COLO668 (cell line): ENCODE data around the gene KRT75.
A peak's percentile ranks its signal among the peaks of the same experiment; 100 is the strongest.

ENCODE experiments used
- DNase-seq: peaks from one replicate; lab custom pipeline; 2025; ENCODE audit not compliant: unreplicated experiment; lab: John Stamatoyannopoulos, UW

Gene KRT75

DNA sequence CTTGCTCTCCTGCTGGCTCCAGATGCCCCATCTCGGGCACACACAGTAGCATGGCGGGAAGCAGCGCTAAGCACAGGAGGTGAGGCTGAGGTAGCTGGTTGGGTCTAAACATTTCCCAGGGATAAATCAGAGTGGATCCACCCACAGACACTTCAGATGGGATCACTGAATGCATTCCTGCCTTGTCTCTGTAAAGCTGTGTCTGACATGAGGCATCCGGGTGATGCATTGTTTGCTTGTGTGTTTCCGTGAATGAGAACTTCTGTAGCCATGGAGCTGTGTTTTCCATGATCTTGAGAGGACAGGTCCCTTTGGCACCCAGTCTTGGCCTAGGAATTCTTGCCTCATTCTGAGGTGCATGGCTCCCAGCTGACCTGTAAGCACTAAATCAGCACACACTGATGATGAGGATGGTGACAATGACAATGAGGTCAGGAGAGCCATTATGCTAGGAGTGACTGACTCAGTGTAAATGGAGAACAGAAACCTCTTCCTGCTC is 6.7 kb upstream of the KRT75 start:
- DNase-seq = peak; percentile 7

DNA sequence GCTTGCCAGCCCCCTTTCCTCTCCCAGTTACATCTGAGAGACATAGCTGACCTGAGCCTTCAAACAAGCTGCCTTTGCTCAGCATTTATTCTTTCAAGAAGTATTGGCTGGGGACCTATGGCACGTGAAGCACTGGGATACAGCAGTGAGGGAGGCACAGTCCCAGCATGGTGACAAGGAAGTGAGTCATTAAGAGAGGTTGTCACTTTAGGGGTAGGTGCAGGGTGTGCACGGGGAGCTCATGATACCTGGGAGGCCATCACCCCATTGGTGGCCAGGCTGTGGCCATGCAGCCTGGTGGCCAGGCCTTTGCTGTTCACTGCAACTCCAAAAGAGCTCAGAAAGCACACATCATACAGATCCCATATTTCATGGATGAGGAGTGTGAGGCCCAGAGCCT is 5.7 kb upstream of the KRT75 start:
- no peak for DNase-seq

DNA sequence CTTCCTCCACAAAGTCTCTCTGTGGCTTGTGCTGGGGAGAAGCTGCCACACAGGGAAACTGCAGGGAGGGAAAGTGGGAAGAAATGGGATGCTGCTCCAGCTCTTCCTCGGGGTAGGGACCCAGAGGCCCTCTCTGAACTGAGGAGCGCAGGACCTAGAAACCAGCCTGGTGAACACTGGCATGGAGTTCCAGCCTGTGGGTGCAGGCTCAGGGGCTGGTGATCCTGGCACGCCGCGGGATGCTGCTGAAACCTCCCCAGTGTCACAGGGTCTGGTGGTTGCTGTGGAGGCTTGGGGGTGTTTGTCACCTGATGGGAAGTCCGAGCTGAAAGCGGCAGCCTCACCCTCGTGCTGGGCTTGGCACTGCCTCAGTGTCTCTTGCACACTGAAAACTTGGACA is 5.2 kb upstream of the KRT75 start:
- no peak for DNase-seq

DNA sequence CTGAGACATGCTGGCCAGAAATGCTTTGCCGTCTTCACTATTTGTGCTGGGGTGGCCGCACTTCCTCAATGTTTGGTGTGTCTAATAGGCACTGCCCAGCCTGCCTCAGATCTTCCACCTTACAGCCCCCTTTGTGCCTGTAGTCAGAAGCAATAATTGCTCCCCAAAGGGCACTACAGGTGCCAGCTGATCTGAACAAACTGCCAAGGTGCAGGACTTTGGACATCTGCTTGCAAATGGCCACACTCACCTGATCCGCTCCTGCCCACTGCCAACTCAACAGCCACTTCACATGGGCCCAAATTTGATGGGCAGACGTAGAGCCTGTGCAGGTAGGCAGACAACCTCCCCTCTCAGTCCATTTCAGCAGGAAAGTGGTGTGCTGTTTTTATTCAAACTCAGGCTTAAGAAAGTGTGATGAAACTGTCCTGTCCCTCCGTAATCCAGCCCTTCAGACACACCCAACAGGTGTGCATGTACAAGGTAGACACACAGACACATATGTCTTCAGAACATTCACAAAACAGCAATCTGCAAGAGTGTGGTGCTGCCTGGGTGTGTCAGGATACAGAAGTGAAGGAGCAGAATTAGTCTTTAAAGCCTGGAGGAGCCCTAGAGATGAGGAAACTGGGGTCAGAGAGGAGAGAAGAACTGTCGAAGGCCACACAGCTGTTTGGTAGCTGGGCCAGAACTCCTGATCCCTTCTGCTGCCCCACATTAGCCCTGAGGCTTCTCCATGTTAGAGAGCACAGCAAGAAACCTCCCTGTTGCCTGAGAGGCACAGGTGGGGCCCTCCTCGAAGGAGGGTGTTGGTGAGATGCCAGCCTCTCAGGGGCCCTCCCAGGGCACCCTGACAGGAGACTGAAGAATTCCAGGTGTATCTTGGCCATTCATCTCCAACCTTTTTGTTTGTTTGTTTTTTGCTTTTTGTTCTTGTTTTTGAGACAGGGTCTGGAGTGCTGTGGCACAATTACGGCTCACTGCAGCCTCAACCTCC is 4.4 kb upstream of the KRT75 start:
- DNase-seq = no peak

DNA sequence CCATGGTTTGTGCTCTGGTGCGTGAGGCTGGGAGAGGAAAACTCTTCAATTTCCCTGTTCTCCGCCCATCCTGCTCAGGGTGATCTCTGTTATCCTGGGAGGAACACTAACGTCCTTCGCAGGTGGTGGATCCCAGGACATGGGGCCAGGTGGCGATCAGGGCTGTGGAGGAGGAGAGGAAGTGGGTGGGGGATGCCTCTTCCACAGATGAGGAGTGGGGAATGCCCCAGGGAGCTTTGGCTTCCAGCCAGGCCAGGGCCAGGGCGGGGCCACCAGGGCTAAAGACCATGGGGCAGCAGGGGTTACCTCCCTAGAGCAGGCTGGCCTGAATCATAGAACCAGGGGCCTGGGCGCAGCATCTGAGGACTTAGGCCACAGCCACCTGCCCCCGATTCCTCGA is 3.3 kb upstream of the KRT75 start:
- DNase-seq = peak; percentile 59

DNA sequence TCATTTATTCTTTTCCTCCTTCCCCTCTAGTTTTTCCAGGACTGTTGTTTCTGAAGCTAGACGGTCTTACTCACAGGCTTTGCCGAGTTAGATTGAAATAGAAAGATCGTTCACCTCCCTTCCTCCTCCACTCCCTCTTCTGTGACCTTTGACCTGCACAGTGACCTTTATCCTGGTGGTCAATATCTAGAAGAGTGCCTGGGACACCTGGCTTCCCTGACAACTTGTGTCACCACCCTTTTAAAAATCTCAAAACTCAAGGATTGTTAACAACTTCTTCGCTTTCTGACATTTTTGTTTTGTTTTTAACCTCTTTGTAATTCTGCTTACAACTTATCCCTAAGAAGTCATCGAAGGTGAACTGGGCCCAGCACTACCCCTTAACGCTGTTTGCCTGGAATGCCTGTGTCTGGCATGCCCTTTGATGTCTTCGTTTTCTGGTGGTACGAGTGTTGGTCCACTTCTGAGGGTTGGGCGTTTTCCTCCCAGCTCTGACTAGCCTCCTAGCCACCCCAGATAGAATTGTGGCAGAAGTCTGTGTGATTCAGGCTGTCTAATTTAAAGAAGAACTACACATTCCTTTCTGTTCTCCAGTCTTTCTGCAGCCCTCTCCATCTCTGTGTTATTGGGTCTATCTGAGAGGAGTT is 2.8 kb upstream of the KRT75 start:
- no peak for DNase-seq

DNA sequence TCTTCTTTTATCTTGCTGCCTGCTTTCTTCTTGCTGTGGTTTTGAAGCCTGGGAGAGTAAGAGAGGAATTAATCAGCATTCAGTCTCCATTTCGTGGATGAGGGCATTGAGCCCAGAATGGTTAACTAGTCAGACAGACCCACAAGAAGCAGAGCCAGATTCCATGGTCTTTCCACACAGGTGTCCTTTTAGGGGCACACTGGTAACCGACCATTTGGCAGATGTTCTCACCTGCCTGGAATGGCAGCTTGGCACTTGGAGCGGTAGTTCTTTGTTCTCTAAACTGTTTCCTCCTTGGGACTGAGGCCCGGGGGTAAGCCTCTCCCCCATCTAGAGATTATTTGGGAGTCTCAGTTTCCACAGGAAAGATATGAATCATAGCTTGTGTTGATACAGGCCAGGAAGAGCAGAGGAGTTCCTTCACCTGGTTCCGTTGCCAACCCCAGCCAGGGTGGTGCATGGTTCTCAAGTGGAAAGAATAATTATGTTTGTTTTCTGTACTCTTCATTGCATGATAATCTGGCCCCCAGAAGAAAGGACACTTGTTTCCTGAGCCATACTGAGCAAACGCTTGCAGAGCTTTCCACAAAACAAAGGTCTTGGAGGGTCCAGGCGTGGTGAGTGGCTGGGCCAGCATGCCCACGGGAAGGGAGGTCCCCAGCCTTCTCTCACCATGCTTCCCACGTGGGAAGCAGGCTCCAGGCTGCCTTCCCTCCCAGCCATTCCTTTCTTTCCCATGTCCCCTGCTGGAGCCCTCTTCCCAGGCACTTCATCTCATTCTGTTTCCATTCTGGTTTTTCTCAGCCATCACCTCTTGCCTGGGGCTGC is 2.0 kb upstream of the KRT75 start:
- DNase-seq = no peak

DNA sequence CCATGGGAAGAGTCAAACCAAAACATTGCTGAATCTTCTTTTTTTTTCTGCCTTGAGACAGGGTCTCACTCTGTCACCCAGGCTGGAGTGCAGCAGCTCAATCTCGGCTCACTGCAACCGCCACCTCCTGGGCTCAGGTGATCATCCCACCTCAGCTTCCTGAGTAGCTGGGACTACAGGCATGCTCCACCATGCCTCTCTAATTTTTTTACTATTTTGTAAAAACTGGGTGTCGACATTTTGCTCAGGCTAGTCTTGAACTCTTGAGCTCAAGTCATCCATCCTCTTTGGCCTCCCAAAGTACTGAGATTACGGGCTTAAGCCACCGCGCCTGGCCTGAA is 1.5 kb upstream of the KRT75 start:
- no peak for DNase-seq

DNA sequence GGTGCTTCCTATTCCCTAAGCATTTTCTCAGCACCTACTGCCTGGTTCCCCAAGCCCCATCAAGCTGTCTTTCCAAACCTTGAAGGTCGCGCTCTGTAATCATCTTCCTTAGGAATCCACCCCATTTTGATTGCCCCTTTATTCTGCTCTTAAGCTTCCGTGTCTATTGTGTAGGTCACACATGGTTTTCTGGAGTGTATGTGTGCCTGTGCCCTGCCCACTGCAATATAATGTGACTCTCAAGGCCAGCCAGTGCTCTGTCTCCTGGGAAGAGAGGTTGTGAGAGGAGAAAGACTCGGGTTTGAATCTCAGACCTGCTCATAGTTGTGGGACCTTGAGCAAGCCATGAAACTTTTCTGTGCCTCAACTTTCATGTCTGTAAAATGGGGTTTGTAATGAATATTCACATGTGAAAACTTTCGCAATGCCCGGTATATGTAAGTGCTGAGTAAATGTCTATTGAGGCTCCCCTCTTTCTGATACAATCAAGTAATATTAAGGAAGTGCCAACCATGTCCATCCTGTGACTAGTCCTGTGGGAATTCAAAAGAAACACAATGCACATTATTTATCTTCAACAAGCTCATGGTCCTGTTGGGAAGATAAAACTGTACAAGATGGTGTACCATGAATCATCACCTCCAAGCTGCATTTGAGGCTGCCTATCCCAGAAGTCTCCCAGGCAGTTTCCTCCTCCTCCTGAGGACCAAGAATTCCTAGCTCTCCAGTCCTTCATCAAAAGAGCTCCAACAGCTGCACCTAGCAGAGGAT is 774 bp upstream of the KRT75 start:
- DNase-seq = no peak

DNA sequence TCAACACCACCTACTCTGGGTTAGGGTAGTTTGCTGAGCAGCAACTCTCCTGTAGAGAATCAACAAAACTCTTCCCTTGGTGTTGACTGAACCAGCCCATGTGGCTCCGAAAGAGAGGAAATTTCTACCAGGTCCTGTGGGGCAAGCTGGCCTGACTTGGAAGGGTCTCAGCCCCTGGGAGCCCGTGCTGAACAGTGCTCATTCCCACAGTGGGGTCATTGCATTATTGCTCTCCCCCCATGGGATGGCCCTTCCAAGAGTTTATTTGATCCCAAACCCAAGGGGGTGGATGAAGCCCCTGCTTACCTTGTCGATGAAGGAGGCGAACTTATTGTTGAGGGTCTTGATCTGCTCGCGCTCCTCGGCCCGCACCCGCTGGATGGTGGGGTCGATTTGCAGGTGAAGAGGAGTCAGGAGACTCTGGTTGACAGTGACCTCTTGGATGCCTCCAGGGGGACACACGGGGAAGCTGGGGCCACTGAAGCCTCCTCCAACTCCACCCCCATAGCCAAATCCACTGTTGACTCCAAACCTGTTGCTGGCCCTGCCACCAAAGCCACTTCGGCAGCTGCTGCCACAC is 580 bp downstream of the KRT75 start:
- no peak for DNase-seq

DNA sequence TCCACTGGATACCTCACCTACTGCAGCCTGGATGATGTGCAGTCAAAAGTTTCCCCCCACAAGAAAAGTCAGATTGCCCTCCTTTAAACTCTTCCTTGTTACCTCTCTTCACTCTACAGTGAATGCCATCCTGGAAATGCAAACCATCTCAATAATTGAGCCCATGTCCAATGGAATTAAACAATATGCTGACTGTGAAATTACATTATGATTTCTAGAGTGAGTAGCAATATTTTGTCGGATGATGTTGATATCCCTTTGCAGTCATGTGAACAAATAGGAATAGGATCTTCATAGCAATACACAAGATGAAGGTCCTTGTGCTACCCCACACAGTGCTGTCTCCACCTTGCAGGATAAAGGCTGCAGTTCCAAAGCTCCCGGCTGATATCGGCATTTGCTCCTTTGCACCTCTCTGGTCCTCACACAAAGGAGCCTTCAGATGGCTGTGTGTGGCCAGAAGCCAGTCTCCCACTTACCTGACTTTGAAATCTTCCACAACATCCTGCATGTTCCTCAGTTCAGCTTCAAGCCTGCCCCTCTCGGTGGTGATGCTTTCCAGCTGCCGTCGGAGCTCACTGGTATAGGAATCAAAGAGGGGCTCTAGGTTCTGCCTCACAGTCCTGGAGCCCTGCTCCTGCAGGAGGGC is 1.5 kb downstream of the KRT75 start:
- DNase-seq = no peak

DNA sequence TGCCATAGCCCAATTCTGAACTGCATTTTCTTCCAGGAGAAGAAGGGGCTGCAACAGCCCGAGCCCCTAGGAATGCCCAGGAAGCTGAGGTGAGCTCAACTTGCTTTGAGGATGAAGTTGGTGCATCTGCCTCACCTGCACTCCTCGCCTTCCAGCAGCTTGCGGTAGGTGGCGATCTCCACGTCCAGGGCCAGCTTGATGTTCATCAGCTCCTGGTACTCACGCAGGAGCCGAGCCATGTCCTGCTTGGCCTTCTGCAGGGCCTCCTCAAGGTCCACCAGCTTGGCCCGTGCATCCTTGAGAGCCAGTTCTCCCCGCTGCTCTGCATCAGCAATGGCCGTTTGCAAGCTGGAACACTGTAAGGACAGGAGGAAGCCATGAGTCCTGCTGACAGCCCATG is 6.0 kb downstream of the KRT75 start:
- no peak for DNase-seq

DNA sequence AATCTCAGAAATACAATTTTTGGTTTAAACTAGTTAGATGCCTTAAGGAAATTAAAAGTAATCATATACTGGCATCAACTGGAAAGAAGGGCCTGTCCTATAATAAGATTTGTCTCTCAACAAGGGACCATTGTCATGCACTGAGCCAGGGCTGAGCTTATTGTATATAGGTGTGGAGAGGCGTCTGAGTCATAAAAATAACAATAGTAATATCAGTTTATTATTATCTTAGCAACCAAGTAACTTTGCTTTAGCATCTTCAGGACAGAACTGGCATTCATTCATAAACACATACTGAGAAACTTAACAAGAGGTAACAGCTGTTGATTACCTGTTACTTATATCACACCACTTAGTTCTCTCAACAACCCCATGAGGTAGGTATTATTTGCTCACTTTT is 7.1 kb downstream of the KRT75 start:
- no peak for DNase-seq

DNA sequence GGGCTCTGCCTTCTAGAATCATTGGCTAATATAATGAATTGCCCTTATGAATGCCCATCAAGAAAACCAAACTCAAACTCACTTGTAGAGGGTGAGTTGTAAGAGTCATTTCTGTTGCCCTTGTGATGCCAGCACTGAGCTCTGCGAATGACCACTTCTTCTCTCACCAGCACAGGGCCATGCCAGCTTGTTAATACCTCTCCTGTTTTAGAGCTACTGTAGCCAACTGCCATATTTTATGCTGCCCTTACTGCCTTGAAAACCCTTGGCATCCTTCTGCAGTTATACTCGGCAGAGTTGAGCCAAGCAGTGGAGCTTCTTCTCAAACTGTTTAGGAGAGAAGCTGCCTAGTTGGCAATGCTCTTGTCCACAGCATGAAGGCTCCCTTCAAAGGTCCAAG is 8.1 kb downstream of the KRT75 start:
- DNase-seq = no peak

DNA sequence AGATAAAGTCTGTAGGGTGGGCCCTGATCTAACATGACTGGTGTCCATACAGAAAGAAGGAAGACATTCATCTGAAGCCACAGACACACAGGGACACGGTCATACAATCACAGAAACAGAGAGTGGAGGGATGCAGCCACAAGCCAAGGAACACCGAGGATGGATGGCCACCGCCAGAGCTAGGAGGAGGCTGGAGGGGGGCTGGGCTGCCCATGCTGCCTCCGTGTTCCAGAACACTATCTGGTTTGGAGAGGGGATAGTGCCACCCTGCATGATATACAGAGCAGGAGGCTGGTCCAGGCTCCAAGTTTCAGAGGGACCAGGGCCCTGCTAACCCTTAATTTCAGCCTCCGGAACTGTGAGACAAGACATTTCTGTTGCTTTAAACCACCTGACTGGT is 8.7 kb downstream of the KRT75 start:
- no peak for DNase-seq

DNA sequence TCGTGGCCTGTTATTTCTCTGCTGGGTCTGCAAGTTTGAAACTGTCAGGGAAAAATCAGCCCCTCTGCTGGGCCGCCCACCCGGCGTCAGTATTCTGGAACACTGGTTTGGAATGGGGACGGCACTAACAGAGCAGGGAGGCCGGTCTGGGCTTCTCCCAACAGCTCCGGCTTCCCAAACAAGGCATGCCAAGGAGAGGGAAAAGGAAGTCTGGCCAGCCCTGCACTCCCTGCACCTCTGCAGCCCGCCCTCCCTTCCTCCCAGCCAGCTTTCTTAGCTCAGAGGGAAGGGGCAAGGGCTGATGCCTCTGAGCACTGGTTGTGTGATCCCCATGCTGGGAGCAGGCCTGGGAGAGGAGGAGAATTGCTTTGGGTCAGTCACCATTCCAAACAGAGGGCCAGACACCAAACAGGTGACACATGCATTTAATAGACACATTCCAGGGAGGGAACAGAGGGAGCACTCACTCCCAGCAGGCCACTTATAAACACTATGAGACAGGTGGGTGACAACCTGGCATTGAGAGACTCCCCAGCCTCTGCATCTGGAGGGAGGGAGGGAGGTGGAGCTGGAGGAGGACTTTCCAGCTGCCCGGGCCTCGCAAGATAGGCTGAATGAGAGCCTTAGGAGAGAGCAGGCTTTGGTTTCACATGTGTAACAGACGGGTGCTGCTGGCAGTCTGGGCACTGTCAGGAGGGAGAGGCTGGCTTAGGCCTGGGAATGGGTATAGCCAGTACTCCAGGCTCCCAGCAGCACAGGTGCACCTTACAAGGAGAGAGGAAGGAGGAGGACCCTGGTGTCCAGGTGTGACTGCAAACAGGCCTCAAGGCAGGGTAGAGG is 10.3 kb downstream of the KRT75 start:
- peak; percentile 8 for DNase-seq

DNA sequence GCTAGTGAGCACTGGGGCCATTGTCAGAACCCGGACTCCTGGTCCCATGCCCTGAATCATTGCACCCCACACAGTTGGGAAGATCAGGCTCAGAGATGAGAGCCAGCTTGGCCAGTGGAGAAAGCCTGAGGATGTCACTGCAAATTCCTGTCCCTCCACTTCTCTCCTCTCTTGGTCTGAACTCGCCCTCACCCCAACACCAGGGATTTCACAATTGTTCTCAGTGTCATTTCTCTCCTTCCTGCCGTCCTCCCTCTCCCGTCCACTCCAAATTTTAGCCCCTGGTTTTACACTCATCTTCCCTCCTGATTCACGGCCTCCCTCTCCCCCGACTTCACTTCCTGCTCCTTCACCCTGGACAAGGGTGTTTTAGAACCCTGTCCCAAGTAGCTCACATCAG is 11.1 kb downstream of the KRT75 start:
- DNase-seq = no peak

DNA sequence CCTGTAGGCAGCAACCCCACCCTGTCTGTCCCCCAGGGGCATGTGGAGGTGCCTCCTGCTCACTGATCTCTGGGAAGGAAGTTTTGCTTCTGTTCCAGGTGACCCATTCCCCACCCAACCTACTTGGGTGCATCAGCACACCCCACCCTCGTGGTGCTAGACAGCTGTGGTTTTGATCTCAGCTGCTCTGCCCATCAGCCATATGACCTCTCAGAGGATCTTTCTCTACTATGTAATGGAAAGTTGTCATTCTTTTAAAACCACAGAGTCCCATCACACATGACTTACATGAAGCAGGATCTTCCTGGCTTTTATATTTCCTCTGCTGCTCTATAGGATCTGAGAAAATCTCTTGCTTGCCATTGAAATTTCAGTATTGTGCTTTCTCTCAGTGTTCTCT is 14.5 kb downstream of the KRT75 start:
- no peak for DNase-seq

DNA sequence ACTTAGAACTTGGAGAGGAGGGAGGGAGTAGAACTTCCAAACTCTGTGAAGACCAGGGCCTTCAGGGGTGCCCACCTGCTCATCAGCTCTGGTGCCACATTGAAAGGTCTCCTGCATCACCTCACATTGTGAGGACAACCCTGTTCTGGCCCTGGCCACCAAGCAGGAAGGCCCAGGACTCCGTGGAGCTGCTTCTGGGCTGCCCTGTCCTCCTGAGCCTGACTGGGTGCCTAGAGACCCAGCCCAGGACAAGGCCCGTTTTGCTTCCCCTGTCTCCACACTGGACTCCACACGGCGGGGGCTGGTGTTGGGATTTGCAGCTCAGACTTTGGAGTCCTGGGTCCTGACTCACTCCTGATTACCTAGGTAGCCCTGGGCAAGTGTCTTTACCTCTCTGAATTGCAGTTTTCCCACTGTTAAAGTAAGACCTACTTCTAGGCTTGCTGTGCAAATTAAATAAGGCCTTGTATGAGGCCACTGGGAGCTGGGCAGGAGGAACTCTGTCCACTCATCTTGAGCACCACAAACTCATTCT is 15.5 kb downstream of the KRT75 start:
- no peak for DNase-seq
